Ramos (cell line): Measurements from ENCODE around the gene BCAS3.

ENCODE experiments used
- in situ Hi-C: fragments of 300-500 bp; cut with MboI; formaldehyde crosslinking; loops from one replicate; pipeline ENCODE4 v1.14.3; 2022; ENCODE audit warnings: low sequenced_read_pairs; ENCODE audit not compliant: unreplicated experiment

Gene BCAS3

DNA sequence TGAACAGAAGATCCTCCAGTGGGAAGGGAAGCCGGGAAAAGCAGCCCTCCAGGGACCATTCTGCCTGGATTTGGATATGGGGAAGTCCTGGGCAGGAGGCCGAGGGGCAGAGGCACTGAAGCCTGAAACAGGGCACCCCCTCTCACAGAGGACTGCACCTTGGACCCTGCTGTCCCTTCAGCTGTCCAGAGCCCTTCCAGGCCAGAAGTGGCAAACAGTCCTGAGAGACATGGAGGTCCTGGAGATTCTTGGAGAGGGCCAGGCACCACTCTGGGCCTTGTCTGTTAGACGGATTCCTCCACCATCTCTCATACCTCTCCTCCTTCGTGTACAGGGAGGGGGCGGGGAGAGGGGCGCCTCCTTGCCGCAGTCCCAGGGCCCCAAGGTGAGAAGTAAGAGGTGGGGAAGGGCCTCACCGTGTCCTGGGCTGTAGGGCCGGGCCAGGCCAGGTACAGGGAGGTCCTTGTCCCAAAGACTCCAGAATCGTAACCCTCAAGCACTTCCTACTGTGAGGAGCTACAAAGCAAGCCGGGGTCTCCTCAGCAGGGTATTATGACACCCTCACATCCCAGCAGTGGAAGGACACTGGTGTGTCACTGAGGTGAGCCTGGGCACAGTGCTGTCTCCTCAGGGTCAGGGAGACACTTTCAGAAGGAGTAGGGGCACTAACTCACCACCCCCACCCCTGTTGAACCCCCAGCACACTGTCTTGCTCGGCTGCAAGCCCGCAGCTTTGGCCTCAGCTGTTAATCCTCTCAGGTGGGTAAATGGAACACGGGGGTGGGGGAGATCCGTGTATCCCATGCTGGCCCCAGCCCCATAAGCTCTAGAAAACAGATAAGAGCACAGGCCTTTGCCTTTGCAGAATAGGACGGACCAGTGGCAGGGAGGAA is 705.4 kb downstream of the BCAS3 start:
- in situ Hi-C loops = no loop called here

DNA sequence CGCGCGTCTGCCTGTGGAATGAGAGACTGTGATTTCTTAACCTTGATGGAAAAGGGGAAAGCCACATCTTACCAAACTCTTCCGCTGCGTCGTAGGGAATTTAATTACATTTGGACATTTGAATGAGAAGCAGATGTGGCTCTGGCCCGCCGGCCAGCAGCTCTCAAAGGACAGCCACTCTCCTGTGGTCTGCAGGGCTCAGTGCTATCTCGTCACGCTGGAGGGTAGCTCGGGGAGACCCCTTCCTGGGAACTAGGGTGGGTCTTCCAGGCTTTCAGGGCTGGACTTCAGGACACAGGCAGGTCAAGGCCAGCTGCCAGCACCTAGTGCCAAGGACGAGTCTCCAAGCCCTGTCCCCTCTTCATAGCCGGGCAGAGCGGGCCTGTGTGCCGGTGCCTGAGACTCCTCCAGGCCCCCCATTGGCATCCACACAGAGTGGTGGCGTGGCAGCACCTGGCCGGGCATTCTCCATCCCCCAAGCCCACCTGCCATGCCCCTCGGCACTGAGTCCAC is 706.1 kb downstream of the BCAS3 start:
- in situ Hi-C loops = no loop called here

DNA sequence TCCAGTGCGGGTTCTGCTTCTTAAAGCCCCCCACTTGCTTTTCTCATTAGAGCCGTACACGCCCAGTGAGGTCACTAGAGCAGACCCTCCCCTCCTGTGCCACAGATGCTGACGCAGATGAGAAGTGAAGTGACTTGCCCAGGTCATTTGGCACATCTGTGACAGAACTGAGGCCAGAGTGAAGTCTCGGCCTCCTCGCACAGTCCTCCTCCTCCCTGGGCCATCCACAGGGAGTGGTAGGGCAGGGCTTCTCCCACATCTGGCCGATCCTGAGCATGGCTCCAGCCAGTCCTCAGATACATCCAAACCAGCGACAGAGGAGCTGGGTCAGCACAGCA is 706.7 kb downstream of the BCAS3 start:
- in situ Hi-C loops = no loop called here

DNA sequence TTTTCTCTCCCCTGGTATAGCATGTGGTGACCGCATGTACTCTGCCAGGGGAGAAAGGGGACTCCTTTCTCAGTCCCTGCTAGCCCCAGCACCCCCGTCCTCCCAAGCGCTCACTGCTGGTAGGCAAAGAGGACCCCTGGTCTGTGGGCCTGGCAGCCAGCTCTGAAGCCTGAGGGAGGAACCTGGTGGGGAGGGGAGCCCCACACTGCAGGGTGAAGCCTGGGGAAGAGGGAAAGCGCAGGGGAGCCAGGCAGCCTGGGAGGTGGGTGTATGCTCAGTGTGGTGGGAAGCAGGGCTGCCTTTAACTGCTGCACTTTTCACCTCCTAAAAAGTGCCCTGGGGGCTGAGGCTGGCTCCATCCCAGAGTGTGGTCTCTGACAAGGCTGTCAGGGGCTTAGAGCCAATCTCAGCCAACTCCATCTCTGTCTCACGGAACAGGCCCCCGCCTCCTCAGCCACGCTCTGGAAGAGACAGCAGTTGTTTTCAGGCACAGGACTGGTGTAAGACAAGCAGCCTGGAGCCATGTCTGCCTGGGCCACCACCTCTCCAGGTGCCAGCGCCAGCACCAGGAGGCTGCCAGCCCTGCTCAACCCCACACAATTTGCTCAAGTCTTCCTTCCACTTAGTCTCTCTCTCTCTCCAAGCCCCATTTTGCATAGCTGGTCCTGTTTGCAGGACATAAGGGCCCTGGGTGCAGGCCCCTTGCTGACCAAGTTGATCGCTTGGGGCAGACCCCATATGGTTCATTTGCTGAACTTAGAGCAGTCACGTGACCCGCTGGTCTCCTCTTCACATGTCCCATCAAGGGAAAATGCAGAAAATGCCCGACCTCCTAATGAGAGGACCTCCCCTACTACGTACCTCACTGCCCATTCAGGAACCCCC is 707.3 kb downstream of the BCAS3 start:
- in situ Hi-C loops = no loop called here

DNA sequence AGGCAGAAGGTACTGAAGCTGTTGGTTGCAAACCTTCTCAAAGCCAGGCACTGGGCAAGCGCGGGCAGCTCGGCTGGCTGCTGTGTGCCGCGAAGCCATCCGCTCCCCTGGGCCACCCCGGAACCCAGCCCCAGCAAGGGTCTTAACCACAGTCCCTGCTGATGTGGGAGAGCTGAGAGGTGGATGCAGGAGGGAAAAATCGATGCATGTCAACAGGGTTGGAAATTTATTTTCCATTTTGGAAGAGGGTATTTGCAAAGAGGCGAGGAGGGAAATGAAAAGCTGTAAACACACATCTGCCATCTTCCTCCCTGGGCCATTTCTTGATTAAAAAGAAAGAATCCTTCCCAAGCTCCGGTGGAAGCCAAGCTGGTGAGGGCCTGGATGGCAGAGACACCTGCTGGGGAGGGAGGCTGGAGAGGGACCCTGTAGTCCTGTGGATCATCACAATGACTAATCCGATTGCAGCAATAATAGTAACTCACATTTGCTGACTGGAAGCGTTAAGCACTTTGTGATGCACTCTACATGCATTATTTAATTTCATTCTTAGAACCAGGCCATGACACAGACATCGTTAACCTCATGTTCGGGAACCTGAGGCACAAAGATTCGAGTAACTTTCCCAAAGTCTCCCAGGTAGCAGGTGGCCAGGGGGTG is 708.1 kb downstream of the BCAS3 start:
- in situ Hi-C loops = no loop called here

DNA sequence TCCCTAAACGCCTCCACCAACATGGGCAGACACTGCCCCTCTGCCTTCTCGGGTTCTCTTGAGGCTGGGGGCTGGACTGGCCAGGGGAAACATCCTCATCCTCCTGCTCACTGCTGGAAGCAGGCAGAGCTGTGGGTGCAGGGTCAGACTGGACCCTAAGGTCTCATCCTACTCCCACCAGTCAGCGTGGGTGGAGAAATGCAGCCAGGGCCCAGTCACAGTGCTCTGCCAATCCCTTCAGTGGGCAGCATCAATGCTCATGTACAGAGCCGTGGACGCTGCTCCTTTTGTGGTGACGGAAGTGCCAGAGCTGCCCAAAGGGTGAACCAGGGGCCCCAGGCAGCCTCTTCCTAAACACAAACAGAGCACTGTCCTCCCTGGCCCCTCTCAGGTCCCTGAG is 708.6 kb downstream of the BCAS3 start:
- in situ Hi-C loops = no loop called here

DNA sequence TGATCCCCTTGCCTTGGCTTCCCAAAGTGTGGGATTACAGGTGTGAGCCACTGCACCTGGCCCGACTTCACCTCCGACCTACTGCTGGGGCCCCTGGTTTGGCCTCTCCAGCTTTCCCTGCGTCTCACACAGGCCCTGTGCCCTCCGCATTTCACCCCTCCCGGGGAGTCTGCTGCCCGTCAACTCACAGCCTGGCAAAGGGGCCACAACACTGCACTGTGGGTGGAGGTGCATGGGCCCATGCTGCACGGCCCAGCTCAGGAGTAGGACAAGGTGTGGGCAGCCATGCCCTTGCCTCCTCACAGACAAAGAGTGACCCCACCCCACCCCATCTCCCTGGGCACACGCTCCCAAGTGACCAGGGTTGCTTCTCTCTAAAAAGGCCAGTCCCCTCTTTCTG is 709.4 kb downstream of the BCAS3 start:
- in situ Hi-C loops = no loop called here

DNA sequence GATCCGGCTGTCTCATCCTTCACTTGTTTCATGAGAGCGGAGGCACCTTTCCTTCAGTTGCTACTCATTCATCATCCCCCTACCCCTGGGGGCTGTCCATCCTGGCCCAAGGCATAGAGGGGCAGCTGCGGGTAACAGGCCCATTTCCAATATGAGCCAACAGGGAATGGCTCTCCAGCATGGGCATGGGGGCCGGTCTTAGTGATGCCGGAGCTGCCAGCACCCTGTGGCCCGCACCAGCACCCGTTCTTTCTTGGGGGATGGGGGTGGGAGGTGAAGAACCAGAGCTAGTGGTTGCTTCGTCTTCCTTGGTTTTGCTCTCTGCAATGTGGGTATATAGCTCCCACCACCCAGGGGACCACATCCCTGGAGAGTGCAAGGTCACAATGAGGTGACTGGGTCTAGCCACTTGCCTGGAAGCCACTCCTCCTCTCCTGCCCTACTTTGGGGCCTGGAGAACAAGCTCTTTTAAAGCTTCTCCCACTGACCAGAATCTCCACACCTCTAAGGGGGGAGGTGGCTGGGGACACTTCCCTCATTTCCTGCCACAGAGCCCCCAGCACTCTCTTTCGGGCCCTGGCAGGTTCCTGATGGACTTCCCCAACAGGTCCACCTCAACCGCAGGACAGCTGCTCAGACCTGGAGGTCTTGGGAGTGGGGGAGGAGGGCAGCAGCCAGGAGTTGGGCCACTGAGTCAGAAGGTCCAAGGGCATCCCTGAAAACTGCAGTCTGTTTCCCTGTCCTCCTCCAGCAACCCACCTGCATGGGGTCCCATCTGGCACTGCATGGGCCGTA is 710.1 kb downstream of the BCAS3 start:
- in situ Hi-C loops = no loop called here

DNA sequence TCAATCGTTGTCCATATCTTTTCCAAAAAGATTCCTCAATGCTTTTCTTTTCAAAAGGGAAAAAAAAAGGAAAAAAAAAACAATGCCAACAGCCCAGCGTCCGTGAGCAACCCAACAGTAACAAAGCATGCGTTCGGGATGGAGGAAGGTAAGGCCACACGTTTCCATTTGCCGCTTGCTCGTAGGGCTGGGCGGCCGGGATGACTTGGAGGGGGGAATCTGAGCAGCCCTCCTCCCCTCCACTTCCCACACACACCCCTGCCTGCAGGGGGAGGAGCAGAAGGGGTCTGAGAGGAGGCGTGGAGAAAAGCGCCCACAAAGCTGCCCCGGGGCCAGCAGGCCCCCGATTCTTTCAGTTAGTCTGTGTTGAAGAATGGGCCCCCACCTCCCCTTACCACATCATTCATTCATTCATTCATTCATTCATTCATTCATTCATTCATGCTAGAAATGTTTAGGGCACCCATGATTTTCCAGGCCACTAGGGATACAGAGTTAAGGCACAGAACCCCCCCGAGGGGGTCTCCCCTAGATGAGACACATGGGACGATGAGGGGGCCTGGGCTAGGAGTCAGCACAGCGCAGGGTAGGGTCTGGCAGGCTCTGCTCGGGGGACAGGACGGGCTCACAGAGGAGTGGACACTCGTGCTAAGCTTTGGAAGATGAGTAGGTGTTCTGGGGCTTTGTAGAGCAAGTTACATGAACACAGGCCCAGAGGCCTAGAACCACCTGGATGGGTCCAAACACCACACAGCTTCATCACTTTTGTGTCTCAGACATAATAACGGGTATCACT is 711.1 kb downstream of the BCAS3 start:
- in situ Hi-C loops = no loop called here

DNA sequence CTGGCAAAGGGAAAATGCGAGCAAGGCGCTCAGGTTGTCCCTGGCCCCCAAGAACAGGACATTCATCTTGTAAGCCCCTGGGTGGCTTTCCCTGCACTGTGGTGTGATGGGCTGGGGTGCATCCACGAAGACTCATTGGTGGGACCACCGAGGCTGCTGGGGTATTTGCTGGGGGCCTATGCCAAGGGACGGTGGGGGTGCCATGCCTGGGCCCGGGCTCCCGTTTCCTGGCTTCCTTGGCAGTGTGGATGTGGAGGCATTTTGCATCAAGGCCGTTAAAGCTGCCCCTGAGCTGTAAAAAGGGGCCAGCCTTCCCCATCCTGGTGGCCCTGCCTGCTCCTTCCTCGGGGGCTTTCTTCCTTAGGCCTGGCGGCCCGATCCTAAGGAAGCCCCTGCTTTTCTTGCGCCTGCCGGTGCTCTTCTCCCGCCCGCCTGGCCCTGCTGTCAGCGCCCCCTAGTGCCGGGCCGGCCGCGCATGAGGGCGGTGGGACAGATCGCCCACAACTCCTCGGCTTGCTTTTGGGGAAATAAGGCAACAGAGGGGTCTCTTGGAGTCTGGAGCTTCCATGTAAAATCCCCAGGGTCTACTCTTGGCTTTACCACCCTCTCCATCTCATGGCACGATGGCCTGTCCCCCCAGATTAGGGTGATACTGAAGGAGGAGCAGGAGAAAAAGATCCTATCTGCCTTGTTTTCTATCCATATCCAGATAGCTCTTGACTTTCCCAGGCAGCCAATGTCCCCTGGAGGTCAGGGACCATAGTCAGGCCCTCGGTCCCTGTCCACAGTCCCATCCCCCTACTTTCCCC is 712.2 kb downstream of the BCAS3 start:
- in situ Hi-C loops = no loop called here

DNA sequence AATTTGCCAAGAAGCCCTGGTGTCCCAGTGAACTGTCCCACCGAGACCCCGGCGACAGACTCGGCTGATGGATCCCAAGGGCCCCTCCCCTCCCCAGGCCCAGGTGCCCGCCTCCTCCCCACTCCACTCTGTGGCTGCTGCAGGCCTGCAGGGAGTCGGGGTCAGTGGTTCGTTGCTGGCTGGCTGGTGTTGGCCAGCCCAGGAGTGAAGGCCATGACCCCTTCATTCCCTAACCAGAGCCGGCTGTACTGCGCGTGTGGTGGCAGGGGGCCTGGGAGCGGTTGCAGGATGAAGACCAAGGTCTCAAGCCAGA is 712.8 kb downstream of the BCAS3 start:
- in situ Hi-C loops = no loop called here

DNA sequence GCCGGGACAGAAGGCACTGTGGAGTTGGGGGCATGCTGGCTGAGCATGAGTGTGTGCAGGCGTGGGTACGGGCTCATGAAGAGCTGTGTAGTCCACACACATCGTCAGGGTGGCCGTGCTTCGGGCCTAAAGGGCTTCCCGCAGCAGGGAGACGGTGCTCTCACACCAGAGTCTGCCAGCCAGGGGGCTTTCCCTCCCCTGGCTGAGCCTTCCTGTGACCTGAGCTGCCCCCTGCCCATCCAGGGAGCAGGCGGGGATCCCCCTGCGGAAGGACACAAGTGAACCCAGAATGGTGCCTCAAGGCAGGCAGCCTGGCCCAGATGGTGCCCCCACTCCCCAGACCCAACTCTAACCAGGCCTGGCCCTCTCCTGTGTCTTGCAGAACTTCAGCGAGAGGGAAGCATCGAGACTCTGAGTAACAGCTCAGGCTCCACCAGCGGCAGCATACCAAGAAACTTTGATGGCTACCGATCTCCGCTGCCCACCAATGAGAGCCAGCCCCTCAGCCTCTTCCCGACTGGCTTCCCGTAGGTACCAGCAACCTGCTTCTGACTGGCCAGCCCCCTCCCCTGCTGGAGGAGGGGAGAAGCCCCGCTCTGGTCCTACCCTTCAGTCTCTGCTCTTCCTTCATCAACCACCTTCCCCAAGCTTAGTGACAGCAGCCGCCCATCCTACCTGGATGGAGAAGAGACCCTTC is 714.1 kb downstream of the BCAS3 start:
- in situ Hi-C loops = no loop called here

DNA sequence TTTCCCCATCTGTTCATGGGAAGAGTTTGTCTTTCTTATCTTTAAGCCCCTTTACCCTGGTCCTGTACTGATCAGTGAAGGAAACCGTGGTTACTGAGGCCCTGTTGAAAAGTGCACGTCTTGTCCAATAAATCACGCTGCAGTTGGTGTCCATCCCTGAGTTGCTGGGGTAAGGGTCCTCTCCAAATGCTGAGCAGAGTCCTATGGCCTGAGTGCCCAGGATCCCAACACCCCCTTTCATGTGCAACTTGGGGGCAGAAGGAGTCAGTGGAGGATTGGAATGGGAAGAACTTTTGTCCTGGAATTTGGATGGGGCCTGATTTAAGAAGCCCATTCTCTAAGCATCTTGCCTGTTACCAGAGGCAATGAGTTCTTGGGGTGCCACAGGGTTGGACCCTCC is 715.0 kb downstream of the BCAS3 start:
- in situ Hi-C loops = no loop called here

DNA sequence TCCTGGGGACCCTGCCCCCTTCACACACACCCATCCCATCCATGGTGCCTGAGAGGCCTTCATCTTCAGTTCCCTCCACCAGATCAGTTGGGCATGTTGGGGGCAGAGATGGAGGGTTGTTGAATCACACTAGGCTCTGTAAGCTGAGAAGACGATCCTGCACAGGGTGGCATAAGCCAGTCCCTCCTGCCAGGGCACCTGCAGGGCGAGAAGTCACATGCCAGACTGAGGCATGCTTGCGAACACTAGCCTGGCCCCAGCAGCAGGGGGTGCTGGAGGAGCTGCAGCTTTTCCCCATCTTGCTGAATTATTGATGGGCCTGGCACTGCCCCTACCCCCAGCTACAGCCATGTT is 715.9 kb downstream of the BCAS3 start:
- in situ Hi-C loops = no loop called here

DNA sequence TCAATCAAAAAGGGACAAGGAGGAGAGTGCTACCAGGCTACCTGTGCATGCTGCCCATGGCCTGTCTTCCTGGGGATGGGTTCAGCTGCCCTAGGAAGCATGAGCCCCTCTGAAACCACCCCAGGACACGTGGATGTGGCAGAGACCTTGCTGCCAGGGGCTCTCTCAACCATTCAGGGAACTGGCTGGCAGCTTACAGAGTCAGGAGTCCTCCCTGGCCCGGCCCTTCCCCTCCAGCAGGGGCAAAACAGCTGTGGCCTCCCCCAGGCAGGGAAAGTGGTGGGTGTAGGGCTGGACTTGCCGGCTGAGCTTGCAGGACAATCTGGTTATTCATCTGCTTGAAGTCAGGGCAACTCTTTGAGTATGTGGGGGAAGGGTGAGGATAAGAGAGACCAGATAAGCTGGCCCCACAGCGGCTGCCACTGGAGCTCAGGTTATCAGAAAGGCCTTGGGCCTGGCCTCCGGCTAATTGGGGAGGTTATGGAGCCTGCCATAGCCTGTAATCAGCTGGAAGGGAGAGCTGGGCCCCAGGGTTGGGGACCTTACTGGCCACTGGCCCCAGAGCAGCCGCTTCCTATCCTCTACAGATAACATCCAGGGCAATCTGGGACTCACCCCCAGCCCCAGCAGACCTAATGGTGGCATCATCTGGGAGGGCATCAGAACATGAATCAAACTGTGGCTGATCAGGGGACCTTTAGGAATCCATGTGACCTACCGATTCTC is 716.4 kb downstream of the BCAS3 start:
- in situ Hi-C loops = no loop called here

DNA sequence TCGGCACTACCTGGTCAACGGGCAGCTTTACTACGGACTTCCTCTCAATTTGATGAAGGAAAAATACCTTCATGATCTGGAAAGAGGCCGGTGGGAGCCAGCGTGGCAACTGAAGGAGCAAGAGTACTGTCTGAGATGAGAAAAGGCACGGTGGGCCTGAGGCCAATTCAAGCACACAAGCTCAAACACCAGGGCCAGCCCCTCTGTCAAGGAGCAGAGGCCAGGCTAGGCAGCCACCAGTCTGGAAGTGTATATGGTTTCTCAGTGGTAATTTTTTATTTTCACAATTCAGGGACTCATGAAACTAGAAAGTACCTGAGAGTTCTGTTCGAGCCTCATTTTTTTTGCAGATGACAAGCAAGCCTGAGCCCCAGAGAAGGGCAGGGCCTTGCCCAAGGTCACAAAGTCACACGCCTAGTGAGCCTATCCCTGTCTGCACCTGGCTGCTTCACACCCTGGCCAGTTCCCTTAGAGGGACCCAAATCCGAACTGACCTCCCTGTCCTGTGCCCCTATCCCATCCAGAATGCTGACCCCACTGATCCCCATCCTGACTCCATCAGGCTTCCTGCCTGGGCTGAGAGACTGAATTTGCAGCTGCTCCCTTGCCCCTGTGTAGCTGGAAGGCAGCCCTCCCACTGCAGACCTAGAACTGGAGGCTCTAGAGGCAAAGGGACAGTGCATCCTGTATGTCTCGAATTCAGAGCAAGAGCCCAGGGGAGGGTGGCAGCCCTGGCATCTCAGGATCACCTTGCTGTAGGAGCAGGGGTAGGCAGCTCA is 717.2 kb downstream of the BCAS3 start:
- in situ Hi-C loops = no loop called here
